Endothelial cell of umbilical vein (primary cell): ENCODE data around the gene ASGR2. TPM values are rescaled to one million over a fixed set of nuclear protein-coding genes. Genes with fewer than 3 reads are reported as not detected.

Experiments used
- BruUV-seq: library from RNA; stranded (reverse); fragments of 400-500 nt; replicated peaks from 2 replicates; lab custom pipeline; 2021; lab: Mats Ljungman, UMichigan
- CTCF ChIA-PET: fragments of 300-600, 350-600 bp; sonication (Branson Sonifier 250); formaldehyde crosslinking; loops from one replicate; lab custom pipeline; 2021; ENCODE audit warnings: antibody characterized with exemption, inconsistent platforms; lab: Charles Lee
- POLR2A ChIA-PET: fragments of 300-600, 350-600 bp; sonication (Branson Sonifier 250); formaldehyde crosslinking; loops from one replicate; lab custom pipeline; 2021; ENCODE audit warnings: antibody characterized with exemption, inconsistent platforms; lab: Charles Lee
- DNase-seq: peaks from one replicate; pipeline ENCODE4 v3.0.0-alpha.2; 2011; ENCODE audit warnings: low read depth, low spot score
- FAIRE-seq: peaks from 2 replicates; lab custom pipeline; 2011; peaks lifted over from hg19 to GRCh38; lab: Jason Lieb, UNC
- H2AFZ ChIP-seq: 2 replicates; pipeline ENCODE4 v1.6.0; 2012; ENCODE audit warnings: low read depth, low read length, control low read depth, inconsistent platforms
- H3K27ac ChIP-seq: 2 replicates; pipeline ENCODE4 v1.5.1; 2011; ENCODE audit warnings: low read depth, mild to moderate bottlenecking, control low read depth, low read length, moderate library complexity; ENCODE audit not compliant: insufficient read depth
- H3K27me3 ChIP-seq, 2 experiments: 2 replicates each; pipeline versions ENCODE4 v1.6.0 to v1.6.1; 2011; ENCODE audit warnings: low read length in 2 of 2, mixed read lengths in 1 of 2; ENCODE audit not compliant: control insufficient read depth in 2 of 2, insufficient read depth in 2 of 2
- H3K36me3 ChIP-seq, 2 experiments: 2 replicates in 1 of 2; 3 replicates in 1 of 2; pipeline ENCODE4 v1.5.1; 2011; ENCODE audit warnings: low read length in 2 of 2, mild to moderate bottlenecking in 1 of 2, moderate library complexity in 1 of 2; ENCODE audit not compliant: control insufficient read depth in 2 of 2, insufficient read depth in 2 of 2; ENCODE audit errors: extremely low read depth in 1 of 2
- H3K4me1 ChIP-seq: 3 replicates; pipeline ENCODE4 v1.5.1; 2011; ENCODE audit warnings: mild to moderate bottlenecking, low read length; ENCODE audit not compliant: control insufficient read depth, insufficient read depth; ENCODE audit errors: extremely low read depth
- H3K4me2 ChIP-seq: 2 replicates; pipeline ENCODE4 v1.6.1; 2011; ENCODE audit warnings: low read length, control low read depth, mixed read lengths; ENCODE audit not compliant: insufficient read depth
- H3K4me3 ChIP-seq, 3 experiments: fragments of 200-600 bp in 1 of 3; sonication (generic), shearing (Covaris generic) in 1 of 3; replicated peaks in 1 of 3; 2 replicates each; pipeline ENCODE4 v1.5.1; 2011 to 2016; ENCODE audit warnings: control low read depth in 3 of 3, low read length in 3 of 3, mild to moderate bottlenecking in 2 of 3, inconsistent platforms in 1 of 3, low read depth in 1 of 3, moderate library complexity in 1 of 3; ENCODE audit not compliant: insufficient read depth in 1 of 3
- H3K79me2 ChIP-seq: 2 replicates; pipeline ENCODE4 v1.6.0; 2012; ENCODE audit warnings: low read length, inconsistent platforms; ENCODE audit not compliant: control insufficient read depth, insufficient read depth
- H3K9ac ChIP-seq: replicated peaks from 2 replicates; pipeline ENCODE3; 2011; ENCODE audit warnings: low read length, control low read depth; ENCODE audit not compliant: insufficient read depth; ENCODE audit errors: extremely low read depth
- H3K9me1 ChIP-seq: replicated peaks from 3 replicates; pipeline ENCODE4 v1.6.0; 2011; ENCODE audit warnings: mild to moderate bottlenecking, low read length; ENCODE audit not compliant: control insufficient read depth, insufficient read depth; ENCODE audit errors: extremely low read depth
- H3K9me3 ChIP-seq: replicated peaks from 2 replicates; pipeline ENCODE4 v1.5.1; 2012; ENCODE audit warnings: low read length, inconsistent platforms; ENCODE audit not compliant: control insufficient read depth, insufficient read depth
- H4K20me1 ChIP-seq: replicated peaks from 2 replicates; pipeline ENCODE3; 2011; ENCODE audit warnings: mild to moderate bottlenecking, low read length; ENCODE audit not compliant: control insufficient read depth, insufficient read depth; ENCODE audit errors: extremely low read depth
- EZH2 ChIP-seq: IDR thresholded peaks from 2 replicates; pipeline ENCODE4 v1.6.1; 2012; ENCODE audit warnings: borderline replicate concordance, low read depth, mild to moderate bottlenecking, moderate library complexity, low read length, inconsistent platforms; ENCODE audit not compliant: severe bottlenecking
- FOS ChIP-seq: IDR thresholded peaks from 2 replicates; pipeline ENCODE4 v1.6.1; 2011; ENCODE audit warnings: mild to moderate bottlenecking, low read length, moderate library complexity, borderline replicate concordance; ENCODE audit not compliant: insufficient read depth
- GATA2 ChIP-seq: IDR thresholded peaks from 2 replicates; pipeline ENCODE4 v1.7.0; 2011; ENCODE audit warnings: low read depth, mild to moderate bottlenecking, moderate library complexity, mixed read lengths, low read length; ENCODE audit not compliant: insufficient read length, insufficient read depth
- JUN ChIP-seq: IDR thresholded peaks from 2 replicates; pipeline ENCODE4 v1.6.1; 2011; ENCODE audit warnings: borderline replicate concordance, low read depth; ENCODE audit not compliant: insufficient read length, insufficient read depth
- MYC ChIP-seq: IDR thresholded peaks from one replicate; pipeline ENCODE4 v1.6.1; 2011; ENCODE audit warnings: mild to moderate bottlenecking, low read depth, low read length
- POLR2A ChIP-seq: IDR thresholded peaks from 2 replicates; pipeline ENCODE4 v1.6.1; 2012; ENCODE audit warnings: low read depth, mild to moderate bottlenecking, control low read depth, low read length
- POLR2AphosphoS5 ChIP-seq: IDR thresholded peaks from 2 replicates; pipeline ENCODE4 v1.6.1; 2012; ENCODE audit warnings: low read depth, mild to moderate bottlenecking, control low read depth, low read length, moderate library complexity; ENCODE audit not compliant: insufficient read depth
- dilution Hi-C: fragments of 300-500 bp; cut with MboI; formaldehyde crosslinking; loops from one replicate; pipeline ENCODE4 v1.15.0; 2019; ENCODE audit warnings: low sequenced_read_pairs; ENCODE audit not compliant: extremely low pct_ligation_motif_present
- intact Hi-C: fragments of 100-400 bp; cut with micrococcal nuclease; formaldehyde crosslinking; loops from one replicate; pipeline ENCODE4 v1.10.0; 2022
- polyA plus RNA-seq, 4 experiments: library from polyadenylated mRNA; depleted of rRNA in 3 of 4; stranded (reverse) in 3 of 4; unstranded in 1 of 4; fragments of >200 nt; gene quantifications; 2 replicates each; pipeline versions ENCODE4 v1.2.1 to v1.2.3, GENCODE V29; 2011 to 2012; ENCODE audit warnings: missing spikeins in 1 of 4
- total RNA-seq: library from RNA; stranded (reverse); gene quantifications from 2 replicates; pipeline ENCODE4 v1.2.3, GENCODE V29; 2021
- TF ChIP-seq, protein P1 (sequence below): IDR thresholded peaks from 2 replicates; pipeline ENCODE4 v1.6.1; 2011; ENCODE audit not compliant: insufficient read depth, insufficient read length
- TF ChIP-seq, protein P2 (sequence below), 2 donors: IDR thresholded peaks; 1 replicate in 1 of 2; 2 replicates in 1 of 2; pipeline ENCODE4 v1.5.1; 2011; ENCODE audit warnings: low read length in 2 of 2, mild to moderate bottlenecking in 2 of 2, moderate library complexity in 2 of 2, control low read depth in 1 of 2, inconsistent platforms in 1 of 2, low read depth in 1 of 2; ENCODE audit not compliant: insufficient read depth in 1 of 2; ENCODE audit errors: extremely low read depth in 1 of 2

ASGR2 gene
- total and polyA plus RNA-seq, 2 donors (not counting 3 experiments of a cell fraction or from before 2014, with no cell fraction given) = not detected

DNA sequence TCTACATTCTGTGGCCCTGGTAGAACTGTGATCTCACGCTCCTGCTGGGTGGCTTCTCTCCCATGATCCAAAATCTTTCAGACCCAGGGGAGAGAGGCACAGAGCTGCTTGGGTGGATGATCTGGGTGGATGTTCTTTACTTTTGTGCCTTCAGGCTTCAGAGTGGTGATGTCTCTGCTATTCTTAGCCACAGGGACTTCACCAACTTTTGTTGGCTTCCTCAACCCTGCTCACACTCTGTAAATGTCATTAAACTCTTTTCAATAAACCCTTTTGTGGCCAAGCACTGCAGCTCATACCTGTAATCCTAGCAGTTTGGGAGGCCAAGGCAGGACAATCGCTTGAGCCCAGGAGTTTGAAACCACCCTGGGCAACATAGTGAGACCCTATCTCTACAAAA is 42.2 kb downstream of the ASGR2 start:
- dilution Hi-C loops (no loop called here), intact Hi-C loops (no loop called here)
- FAIRE-seq (no peak), DNase-seq (no peak)
- Histone ChIP-seq H3K27ac (no peak overlapping the region), H3K4me3 (no peak overlapping the region), H3K4me1 (no peaks in the 10 kb centered on the region), H3K79me2 (no peaks in the 10 kb centered on the region), H3K9me3 (no peaks in the 10 kb centered on the region), H2AFZ (no peak overlapping the region), H4K20me1 (no peaks in the 10 kb centered on the region), H3K9me1 (no peaks in the 10 kb centered on the region), H3K9ac (no peak overlapping the region), H3K36me3 (no peaks in the 10 kb centered on the region), H3K4me2 (no peak overlapping the region), H3K27me3 (peaks cover 0 to 1% of the 10 kb centered on the region in 2 experiments)
- no TSS peak for BruUV-seq
- TF ChIP-seq, protein P1, sequence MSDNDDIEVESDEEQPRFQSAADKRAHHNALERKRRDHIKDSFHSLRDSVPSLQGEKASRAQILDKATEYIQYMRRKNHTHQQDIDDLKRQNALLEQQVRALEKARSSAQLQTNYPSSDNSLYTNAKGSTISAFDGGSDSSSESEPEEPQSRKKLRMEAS = no peak
- TF ChIP-seq JUN (no peak), FOS (no peak), GATA2 (no peak), EZH2 (no peak), POLR2AphosphoS5 (no peak), POLR2A (no peak), MYC (no peak)
- TF ChIP-seq, protein P2, sequence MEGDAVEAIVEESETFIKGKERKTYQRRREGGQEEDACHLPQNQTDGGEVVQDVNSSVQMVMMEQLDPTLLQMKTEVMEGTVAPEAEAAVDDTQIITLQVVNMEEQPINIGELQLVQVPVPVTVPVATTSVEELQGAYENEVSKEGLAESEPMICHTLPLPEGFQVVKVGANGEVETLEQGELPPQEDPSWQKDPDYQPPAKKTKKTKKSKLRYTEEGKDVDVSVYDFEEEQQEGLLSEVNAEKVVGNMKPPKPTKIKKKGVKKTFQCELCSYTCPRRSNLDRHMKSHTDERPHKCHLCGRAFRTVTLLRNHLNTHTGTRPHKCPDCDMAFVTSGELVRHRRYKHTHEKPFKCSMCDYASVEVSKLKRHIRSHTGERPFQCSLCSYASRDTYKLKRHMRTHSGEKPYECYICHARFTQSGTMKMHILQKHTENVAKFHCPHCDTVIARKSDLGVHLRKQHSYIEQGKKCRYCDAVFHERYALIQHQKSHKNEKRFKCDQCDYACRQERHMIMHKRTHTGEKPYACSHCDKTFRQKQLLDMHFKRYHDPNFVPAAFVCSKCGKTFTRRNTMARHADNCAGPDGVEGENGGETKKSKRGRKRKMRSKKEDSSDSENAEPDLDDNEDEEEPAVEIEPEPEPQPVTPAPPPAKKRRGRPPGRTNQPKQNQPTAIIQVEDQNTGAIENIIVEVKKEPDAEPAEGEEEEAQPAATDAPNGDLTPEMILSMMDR (IDR thresholded peaks at IDR 0.05; ENCODE audit: extremely low read depth in 1 of 2, insufficient read depth in 1 of 2, low read depth in 1 of 2, low read length in 2 of 2) = no peak
- ChIA-PET CTCF (no interaction called here), POLR2A (no interaction called here)
